CD4-positive, alpha-beta memory T cell (primary cell): ENCODE measurements around the gene HIGD1B. TPM values are rescaled to one million over a fixed set of nuclear protein-coding genes. Genes with fewer than 3 reads are reported as not detected.

ENCODE experiments used
- polyA plus RNA-seq, 2 donors: library from polyadenylated mRNA; unstranded; fragments of 300-500 nt; fragmentation: Illumina TruSeq; gene quantifications; one replicate each; pipeline ENCODE4 v1.2.3, GENCODE V29; 2021
- total RNA-seq, 2 experiments: library from RNA; stranded (reverse); gene quantifications; one replicate each; pipeline ENCODE4 v1.2.3, GENCODE V29; 2021

The HIGD1B gene
- total and polyA plus RNA-seq, 4 experiments from 2014 or later: not detected

Other genes starting within 250 kb of the HIGD1B start
- not detected for gene MEIOC, start 191.4 kb upstream of the HIGD1B start, total RNA-seq
- gene MEIOC, start 191.4 kb upstream of the HIGD1B start, polyA plus RNA-seq: under 1 TPM; 0.21 to 0.31 TPM
- 10 to 100 TPM; 17.9 to 18.8 TPM for gene CCDC43, start 158.1 kb upstream of the HIGD1B start, total RNA-seq
- 10 to 100 TPM; 10.7 to 14.0 TPM for gene CCDC43, start 158.1 kb upstream of the HIGD1B start, polyA plus RNA-seq
- gene DBF4B, start 139.2 kb upstream of the HIGD1B start, total RNA-seq: 1 to 10 TPM; 8.1 to 8.4 TPM
- gene DBF4B, start 139.2 kb upstream of the HIGD1B start, polyA plus RNA-seq: under 1 TPM in 1 of 2 donors, not detected in 1; 1.00 TPM
- under 1 TPM; 0.72 to 0.90 TPM for gene ADAM11, start 88.9 kb upstream of the HIGD1B start, total RNA-seq
- gene ADAM11, start 88.9 kb upstream of the HIGD1B start, polyA plus RNA-seq: under 1 TPM; 0.03 to 0.09 TPM
- gene GJC1, start 17.6 kb upstream of the HIGD1B start, total RNA-seq: not detected
- gene GJC1, start 17.6 kb upstream of the HIGD1B start, polyA plus RNA-seq: not detected
- gene EFTUD2, start 51.6 kb downstream of the HIGD1B start, total RNA-seq: 100 to 1,000 TPM in 1 of 2 experiments, 10 to 100 TPM in 1; 98.9 to 101 TPM
- gene EFTUD2, start 51.6 kb downstream of the HIGD1B start, polyA plus RNA-seq: 10 to 100 TPM; 82.2 to 82.3 TPM
- not detected for gene GFAP, start 67.6 kb downstream of the HIGD1B start, total RNA-seq
- under 1 TPM in 1 of 2 donors, not detected in 1; 0.16 TPM for gene GFAP, start 67.6 kb downstream of the HIGD1B start, polyA plus RNA-seq
- not detected for gene KIF18B, start 99.9 kb downstream of the HIGD1B start, total RNA-seq
- gene KIF18B, start 99.9 kb downstream of the HIGD1B start, polyA plus RNA-seq: not detected
- gene C1QL1, start 120.4 kb downstream of the HIGD1B start, total RNA-seq: not detected
- gene C1QL1, start 120.4 kb downstream of the HIGD1B start, polyA plus RNA-seq: not detected
- 10 to 100 TPM; 32.0 to 32.1 TPM for gene DCAKD, start 203.7 kb downstream of the HIGD1B start, total RNA-seq
- 10 to 100 TPM in 1 of 2 donors, 1 to 10 TPM in 1; 8.8 to 16.2 TPM for gene DCAKD, start 203.7 kb downstream of the HIGD1B start, polyA plus RNA-seq
- 100 to 1,000 TPM; 125 to 126 TPM for gene NMT1, start 213.4 kb downstream of the HIGD1B start, total RNA-seq
- 10 to 100 TPM; 56.2 to 75.7 TPM for gene NMT1, start 213.4 kb downstream of the HIGD1B start, polyA plus RNA-seq